Spleen (tissue), 11 donors: ENCODE measurements around the gene IPCEF1. TPM values are rescaled to one million over a fixed set of nuclear protein-coding genes. Genes with fewer than 3 reads are reported as not detected.

Experiments
- DNase-seq: peaks from one replicate; pipeline ENCODE4 v3.0.0-alpha.2; 2020
- H3K27ac ChIP-seq, 8 donors: fragments of 200-600 bp; sonication (generic) in 7 of 8; 1 replicate in 4 of 8; 2 replicates in 4 of 8; pipeline versions ENCODE4 v1.5.0 to v1.8.0; 2016 to 2021; ENCODE audit warnings: inconsistent platforms in 4 of 8, mild to moderate bottlenecking in 4 of 8, moderate library complexity in 1 of 8
- H3K27me3 ChIP-seq, 7 donors: fragments of 200-600 bp; sonication (generic) in 6 of 7; replicated peaks in 1 of 7; 1 replicate in 4 of 7; 2 replicates in 3 of 7; pipeline versions ENCODE4 v1.5.0 to v1.8.0; 2016 to 2021; ENCODE audit warnings: inconsistent platforms in 3 of 7, mild to moderate bottlenecking in 1 of 7
- H3K36me3 ChIP-seq, 6 donors: fragments of 200-600 bp; sonication (generic) in 5 of 6; 1 replicate in 4 of 6; 2 replicates in 2 of 6; pipeline versions ENCODE4 v1.5.0 to v1.8.0; 2016 to 2021; ENCODE audit warnings: inconsistent platforms in 2 of 6
- H3K4me1 ChIP-seq, 6 donors: fragments of 200-600 bp; sonication (generic) in 5 of 6; 1 replicate in 3 of 6; 2 replicates in 3 of 6; pipeline versions ENCODE4 v1.5.0 to v1.8.0; 2016 to 2021; ENCODE audit warnings: inconsistent platforms in 3 of 6
- H3K4me3 ChIP-seq, 8 donors: fragments of 200-600 bp; sonication (generic) in 7 of 8; 1 replicate in 4 of 8; 2 replicates in 4 of 8; pipeline versions ENCODE4 v1.5.0 to v1.8.0; 2016 to 2021; ENCODE audit warnings: inconsistent platforms in 4 of 8, mild to moderate bottlenecking in 4 of 8, moderate library complexity in 2 of 8
- H3K9me3 ChIP-seq, 8 donors: fragments of 200-600 bp; sonication (generic) in 7 of 8; 1 replicate in 4 of 8; 2 replicates in 4 of 8; pipeline versions ENCODE4 v1.5.0 to v1.8.0; 2016 to 2021; ENCODE audit warnings: inconsistent platforms in 4 of 8
- CTCF ChIP-seq, 11 experiments: fragments of 200-600 bp in 7 of 11; fragments of 450-650 bp in 4 of 11; sonication (generic) in 4 of 11; IDR thresholded peaks in 8 of 11; conservative IDR thresholded peaks in 3 of 11; 1 replicate in 7 of 11; 2 replicates in 4 of 11; pipeline versions ENCODE4 v1.4.0 to v1.8.0; 2016 to 2021; ENCODE audit warnings: antibody characterized with exemption in 11 of 11, inconsistent platforms in 4 of 11, mild to moderate bottlenecking in 1 of 11
- POLR2A ChIP-seq, 3 donors: fragments of 450-650 bp; IDR thresholded peaks; one replicate each; pipeline ENCODE4 v1.5.1; 2017; ENCODE audit warnings: antibody characterized with exemption in 3 of 3, mild to moderate bottlenecking in 1 of 3
- POLR2AphosphoS5 ChIP-seq, 3 donors: sonication (generic); formaldehyde crosslinking; IDR thresholded peaks; one replicate each; pipeline ENCODE4 v1.5.1; 2017; ENCODE audit warnings: antibody characterized with exemption in 3 of 3
- WGBS, 5 donors: extraction: QIAGEN DNeasy Blood & Tissue Kit in 3 of 5; methylation state at CpG; one replicate each; pipeline versions ENCODE4 v1.1.5 to v1.1.7; 2013 to 2018; 5-methylcytosine and 5-hydroxymethylcytosine counted together
- intact Hi-C: fragments of 100-400 bp; cut with DNase I; formaldehyde crosslinking; loops from one replicate; pipeline ENCODE4 v1.15.0; 2023; ENCODE audit warnings: low total_unique reads
- polyA plus RNA-seq, 3 donors: library from polyadenylated mRNA; stranded (reverse); fragments of 200-250 nt; gene quantifications; one replicate each; pipeline ENCODE4 v1.2.1, GENCODE V29; 2013
- total RNA-seq, 7 donors: library from RNA; depleted of rRNA in 3 of 7; stranded (reverse); fragments of >200 nt in 3 of 7; fragmentation: NEBNext Ultra II Directional in 4 of 7; extraction: Animal tissue kit (Norgen Biotek cat#: 25700) in 4 of 7; gene quantifications; one replicate each; pipeline versions ENCODE4 v1.1.0 to v1.2.1, GENCODE V29; 2016 to 2021
- donor health status: healthy with polysubstance abuse.
- donor health status: DM: no; HTN: no; CAD: no; lungs with moderate emphysema.
- donor health status: DM: no; HTN: no; CAD: no.
- donor health status: Bipolar disorder and iron deficiency.
- donor health status: healthy.
- donor health status: DM: no; HTN: no; CAD: no.
- donor health status: DM: yes; HTN: yes; CAD: no.

IPCEF1 gene
- total and polyA plus RNA-seq, 10 donors = 1.4 to 32.2 (median 26.2) TPM

DNA sequence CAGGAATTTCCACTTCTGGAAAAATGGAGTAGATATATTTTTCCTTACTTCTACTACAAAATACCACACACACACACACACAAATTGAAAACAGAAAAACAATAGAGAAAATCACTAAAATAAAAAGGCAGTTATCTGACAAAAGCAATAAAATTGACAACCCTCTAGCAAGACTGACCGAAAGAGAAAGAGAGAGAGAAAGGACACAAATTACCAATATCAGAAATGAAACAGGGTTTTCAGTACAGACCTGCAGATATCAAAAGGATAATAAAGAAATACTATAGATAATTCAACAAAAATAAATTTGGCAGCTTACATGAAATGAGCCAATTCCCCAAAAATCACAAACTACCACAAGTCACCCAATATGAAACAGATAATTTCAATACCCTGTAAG lies 212.8 kb downstream of the IPCEF1 start:
- no peak for DNase-seq
- TF ChIP-seq POLR2AphosphoS5 (IDR thresholded peaks at IDR 0.05) (no peak), POLR2A (IDR thresholded peaks at IDR 0.05) (no peak), CTCF (IDR thresholded peaks at IDR 0.05 in 8 of 11, conservative IDR thresholded peaks at IDR 0.05 in 3 of 11) (no peak)
- intact Hi-C loops = no loop called here
- 86 to 97% (median 90%) methylated on average over 1 of the region's 1 CpG for WGBS, 5 donors
- H3K27me3 ChIP-seq = no peaks in the 10 kb centered on the region
- H3K4me3 ChIP-seq = no peak overlapping the region
- H3K9me3 ChIP-seq = no peaks in the 10 kb centered on the region
- no peaks in the 10 kb centered on the region for H3K36me3 ChIP-seq
- no peaks in the 10 kb centered on the region for H3K4me1 ChIP-seq
- no peak overlapping the region for H3K27ac ChIP-seq

GRCh38 chr6:154140743-154141142 lies 215.9 kb downstream of the IPCEF1 start:
- Histone ChIP-seq H3K27ac (no peak overlapping the region), H3K27me3 (no peaks in the 10 kb centered on the region), H3K9me3 (no peaks in the 10 kb centered on the region), H3K36me3 (no peaks in the 10 kb centered on the region), H3K4me3 (no peak overlapping the region), H3K4me1 (no peaks in the 10 kb centered on the region)
- no peak for DNase-seq
- TF ChIP-seq POLR2A (IDR thresholded peaks at IDR 0.05) (no peak), CTCF (IDR thresholded peaks at IDR 0.05 in 8 of 11, conservative IDR thresholded peaks at IDR 0.05 in 3 of 11) (no peak), POLR2AphosphoS5 (IDR thresholded peaks at IDR 0.05) (no peak)
- 61 to 84% (median 81%) methylated on average over 2 of the region's 2 CpGs for WGBS, 5 donors
- intact Hi-C loops = no loop called here

DNA sequence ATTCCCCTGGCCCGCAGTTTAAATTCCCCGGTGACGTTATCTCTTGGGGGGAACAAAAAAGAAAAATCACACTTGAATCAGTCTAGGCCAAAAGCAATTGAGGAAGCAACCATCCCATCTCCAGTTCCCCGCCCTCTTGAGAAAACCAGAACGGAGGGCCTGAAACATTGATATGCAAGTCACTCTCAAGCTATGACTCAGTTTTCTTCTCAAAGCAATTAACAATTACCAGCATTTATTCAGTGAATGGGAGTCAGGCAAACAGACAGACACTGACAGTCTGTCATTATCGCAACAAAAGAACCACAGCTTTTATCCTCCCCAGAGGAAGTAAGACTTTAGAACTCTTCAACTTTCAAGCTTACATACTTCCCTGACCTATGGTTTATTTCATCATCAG lies 216.7 kb downstream of the IPCEF1 start:
- Histone ChIP-seq H3K27me3 (no peaks in the 10 kb centered on the region), H3K4me1 (no peaks in the 10 kb centered on the region), H3K9me3 (no peaks in the 10 kb centered on the region), H3K4me3 (no peak overlapping the region), H3K27ac (no peak overlapping the region), H3K36me3 (no peaks in the 10 kb centered on the region)
- no peak for DNase-seq
- TF ChIP-seq CTCF (IDR thresholded peaks at IDR 0.05 in 8 of 11, conservative IDR thresholded peaks at IDR 0.05 in 3 of 11) (no peak), POLR2AphosphoS5 (IDR thresholded peaks at IDR 0.05) (no peak), POLR2A (IDR thresholded peaks at IDR 0.05) (no peak)
- WGBS, 5 donors = 54 to 75% (median 70%) methylated on average over 6 of the region's 6 CpGs
- intact Hi-C loops = no loop called here

DNA sequence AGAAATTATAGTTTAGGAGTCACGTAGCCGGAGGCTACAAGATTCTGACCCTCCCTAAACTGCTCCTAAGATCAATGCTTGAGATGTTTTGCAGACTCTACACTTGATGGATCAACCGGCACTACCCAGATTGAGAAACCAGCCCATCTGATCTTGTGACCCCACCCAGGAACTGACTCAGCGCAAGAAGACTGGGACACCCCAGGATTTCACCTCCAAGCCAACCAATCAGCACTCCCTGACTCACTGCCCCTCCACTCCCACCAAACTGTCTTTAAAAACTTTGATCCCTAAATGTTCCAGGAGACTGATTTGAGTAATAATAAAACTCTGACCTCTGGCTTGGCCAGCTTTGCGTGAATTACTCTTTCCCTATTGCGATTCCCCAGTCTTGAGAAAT lies 217.8 kb downstream of the IPCEF1 start:
- H3K27me3 ChIP-seq = no peaks in the 10 kb centered on the region
- DNase-seq = no peak
- H3K36me3 ChIP-seq = no peaks in the 10 kb centered on the region
- no peaks in the 10 kb centered on the region for H3K9me3 ChIP-seq
- no peaks in the 10 kb centered on the region for H3K4me1 ChIP-seq
- no peak overlapping the region for H3K4me3 ChIP-seq
- H3K27ac ChIP-seq = no peak overlapping the region
- intact Hi-C loops = no loop called here
- TF ChIP-seq CTCF (IDR thresholded peaks at IDR 0.05 in 8 of 11, conservative IDR thresholded peaks at IDR 0.05 in 3 of 11) = no peak
- TF ChIP-seq POLR2A (IDR thresholded peaks at IDR 0.05) = no peak
- TF ChIP-seq POLR2AphosphoS5 (IDR thresholded peaks at IDR 0.05) = no peak
- 80 to 94% (median 87%) methylated on average over 6 of the region's 6 CpGs for WGBS, 5 donors
